ENCODE measurements around the gene NRG3.

NRG3 gene

DNA sequence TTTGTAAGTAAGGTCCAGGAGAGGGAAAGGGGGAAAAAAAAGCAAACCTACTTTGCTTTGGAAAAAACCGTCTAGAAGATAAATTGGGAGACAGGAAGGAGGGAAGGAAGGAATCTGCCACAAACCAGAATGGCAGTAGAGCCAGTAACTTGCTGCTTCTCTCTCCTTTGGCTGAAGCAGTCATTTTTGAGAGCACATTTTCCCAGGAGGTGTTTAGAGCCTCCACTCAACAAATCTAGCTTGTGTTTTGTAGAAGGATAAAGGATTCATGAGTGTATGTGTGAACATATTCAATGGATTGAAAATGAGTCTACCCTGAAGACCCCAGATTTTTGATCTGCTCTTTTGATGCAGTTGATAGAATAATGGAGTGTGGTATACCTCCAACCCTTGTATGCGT is 2.6 kb downstream of the NRG3 start:
- H3K27ac ChIP-seq (ENCODE audit: insufficient read depth, low read length, poor library complexity, severe bottlenecking): no peak overlapping the region
- H3K27me3 ChIP-seq (replicated peaks; ENCODE audit: control insufficient read depth, insufficient read depth, low read length, poor library complexity, severe bottlenecking): peaks cover 10% of the 10 kb centered on the region
- H3K36me3 ChIP-seq (ENCODE audit: control insufficient read depth, insufficient read depth, low read length): no peaks in the 10 kb centered on the region
- no peak overlapping the region for H3K4me3 ChIP-seq (ENCODE audit: insufficient read depth, low read depth, low read length, poor library complexity, severe bottlenecking)
- no peak for DNase-seq
- H3K4me1 ChIP-seq (ENCODE audit: control insufficient read depth, insufficient read depth, low read length, poor library complexity, severe bottlenecking): no peaks in the 10 kb centered on the region
- no peaks in the 10 kb centered on the region for H3K9me3 ChIP-seq (ENCODE audit: control insufficient read depth, low read length)

DNA sequence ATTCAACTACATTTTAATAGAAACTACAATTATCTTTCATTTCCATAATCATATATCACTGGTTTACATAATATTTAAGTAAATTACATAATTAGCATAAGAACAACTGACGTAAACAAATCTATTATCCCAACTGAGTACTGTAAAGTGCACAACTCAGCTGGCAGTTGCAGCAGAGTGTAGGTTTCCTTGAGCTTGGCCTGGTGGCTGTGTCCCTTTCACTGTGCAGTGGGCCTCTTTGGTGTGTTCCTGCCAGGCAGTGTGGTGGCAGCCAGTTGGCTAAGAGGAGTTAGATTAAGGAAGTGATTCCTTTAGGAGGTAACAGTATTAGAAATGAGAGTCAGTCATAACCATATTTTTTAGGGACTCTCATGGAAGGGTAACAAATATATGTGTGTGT is 7.0 kb downstream of the NRG3 start:
- no peaks in the 10 kb centered on the region for H3K9me3 ChIP-seq (ENCODE audit: control insufficient read depth, low read length)
- H3K36me3 ChIP-seq (ENCODE audit: control insufficient read depth, insufficient read depth, low read length): no peaks in the 10 kb centered on the region
- no peak overlapping the region for H3K4me3 ChIP-seq (ENCODE audit: insufficient read depth, low read depth, low read length, poor library complexity, severe bottlenecking)
- H3K27me3 ChIP-seq (replicated peaks; ENCODE audit: control insufficient read depth, insufficient read depth, low read length, poor library complexity, severe bottlenecking): no peaks in the 10 kb centered on the region
- H3K4me1 ChIP-seq (ENCODE audit: control insufficient read depth, insufficient read depth, low read length, poor library complexity, severe bottlenecking): no peaks in the 10 kb centered on the region
- no peak overlapping the region for H3K27ac ChIP-seq (ENCODE audit: insufficient read depth, low read length, poor library complexity, severe bottlenecking)
- DNase-seq: no peak

DNA sequence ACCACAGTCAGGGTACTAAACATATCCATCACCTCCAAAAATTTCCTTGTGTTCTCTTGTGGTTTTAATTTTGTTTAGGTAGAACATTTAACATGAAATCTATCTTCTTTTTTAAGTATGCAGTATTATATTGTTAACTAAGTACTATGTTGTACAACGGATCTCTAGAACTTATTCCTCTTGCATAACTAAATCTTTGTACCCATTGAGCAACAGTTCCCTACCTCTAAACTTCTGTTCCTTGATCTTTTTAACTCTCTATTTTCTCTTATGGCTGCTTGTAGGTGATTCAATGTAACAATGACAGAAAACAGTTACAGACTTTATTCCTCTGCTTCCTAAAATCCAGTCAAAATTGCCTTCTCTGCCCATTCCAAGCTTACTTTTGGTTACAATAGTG is 9.9 kb downstream of the NRG3 start:
- no peak overlapping the region for H3K4me3 ChIP-seq (ENCODE audit: insufficient read depth, low read depth, low read length, poor library complexity, severe bottlenecking)
- no peaks in the 10 kb centered on the region for H3K27me3 ChIP-seq (replicated peaks; ENCODE audit: control insufficient read depth, insufficient read depth, low read length, poor library complexity, severe bottlenecking)
- H3K4me1 ChIP-seq (ENCODE audit: control insufficient read depth, insufficient read depth, low read length, poor library complexity, severe bottlenecking): no peaks in the 10 kb centered on the region
- no peak overlapping the region for H3K27ac ChIP-seq (ENCODE audit: insufficient read depth, low read length, poor library complexity, severe bottlenecking)
- no peaks in the 10 kb centered on the region for H3K9me3 ChIP-seq (ENCODE audit: control insufficient read depth, low read length)
- no peak for DNase-seq
- H3K36me3 ChIP-seq (ENCODE audit: control insufficient read depth, insufficient read depth, low read length): no peaks in the 10 kb centered on the region

DNA sequence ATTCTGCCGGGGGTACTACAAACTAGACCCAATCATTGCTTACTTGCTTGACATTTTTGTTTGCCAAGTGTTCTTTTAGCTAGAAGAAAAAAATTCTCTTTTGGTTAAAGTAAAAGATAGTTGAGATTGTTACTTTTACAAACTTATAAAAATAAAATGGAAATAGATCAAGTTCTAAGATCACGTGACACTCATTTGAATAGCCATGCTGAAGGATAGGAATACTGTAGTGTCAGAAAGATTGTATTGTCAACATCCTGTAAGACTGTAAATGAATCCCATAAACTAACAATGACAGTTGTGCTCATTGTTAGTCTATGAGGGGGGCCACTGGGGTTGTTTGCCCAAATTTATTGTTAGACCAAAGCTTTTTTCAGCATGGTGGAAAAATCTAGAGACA is 10.5 kb downstream of the NRG3 start:
- H3K36me3 ChIP-seq (ENCODE audit: control insufficient read depth, insufficient read depth, low read length): no peaks in the 10 kb centered on the region
- no peak overlapping the region for H3K4me3 ChIP-seq (ENCODE audit: insufficient read depth, low read depth, low read length, poor library complexity, severe bottlenecking)
- no peak for DNase-seq
- H3K27me3 ChIP-seq (replicated peaks; ENCODE audit: control insufficient read depth, insufficient read depth, low read length, poor library complexity, severe bottlenecking): no peaks in the 10 kb centered on the region
- H3K9me3 ChIP-seq (ENCODE audit: control insufficient read depth, low read length): no peaks in the 10 kb centered on the region
- H3K4me1 ChIP-seq (ENCODE audit: control insufficient read depth, insufficient read depth, low read length, poor library complexity, severe bottlenecking): no peaks in the 10 kb centered on the region
- no peak overlapping the region for H3K27ac ChIP-seq (ENCODE audit: insufficient read depth, low read length, poor library complexity, severe bottlenecking)

DNA sequence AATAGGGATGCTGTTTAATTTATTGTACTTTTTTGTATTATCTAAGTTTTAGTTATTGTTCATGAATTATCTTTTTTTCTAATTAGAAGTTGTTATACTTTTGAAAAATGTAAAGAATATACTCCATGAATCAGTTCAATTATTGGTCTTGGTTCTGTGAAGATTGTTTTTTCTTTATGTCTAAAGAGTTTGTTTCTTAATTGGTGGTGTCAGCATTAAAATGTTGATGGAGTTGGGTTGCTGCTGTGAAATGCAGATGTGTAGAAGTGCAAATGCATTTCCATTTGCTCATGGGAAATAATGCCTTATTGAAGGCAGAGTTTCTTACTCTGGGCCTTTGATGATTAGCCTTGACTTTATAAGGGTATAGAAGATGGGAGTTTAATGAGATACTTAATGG is 11.9 kb downstream of the NRG3 start:
- H3K27me3 ChIP-seq (replicated peaks; ENCODE audit: control insufficient read depth, insufficient read depth, low read length, poor library complexity, severe bottlenecking): no peaks in the 10 kb centered on the region
- no peak for DNase-seq

DNA sequence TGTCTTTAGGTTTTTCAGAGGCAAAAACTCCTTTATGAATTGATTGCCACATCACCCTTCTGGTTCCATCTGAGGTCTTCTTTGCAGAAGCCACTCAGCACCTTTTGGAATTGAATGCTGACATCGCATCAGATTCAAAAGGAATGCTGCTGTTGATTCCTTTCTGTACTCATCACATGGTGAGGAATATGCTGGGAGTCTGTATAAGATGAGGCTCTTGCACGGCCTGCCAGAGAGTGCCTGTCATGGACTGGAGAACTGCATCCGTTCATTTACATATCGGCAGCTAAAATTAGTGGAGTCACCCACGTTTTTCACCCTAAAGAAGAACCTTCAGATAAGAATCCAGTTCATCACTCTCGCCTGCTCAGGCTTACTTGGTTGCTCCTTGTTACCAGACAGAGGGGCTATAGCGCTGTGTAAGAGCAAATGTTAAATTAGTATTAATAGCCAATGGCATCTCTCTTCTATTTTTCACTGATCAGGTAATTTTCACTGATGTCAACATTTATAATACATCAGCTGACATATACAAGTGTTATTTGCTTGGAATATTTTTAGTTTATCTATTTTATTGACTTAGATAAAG is 14.3 kb downstream of the NRG3 start:
- H3K4me3 ChIP-seq (ENCODE audit: insufficient read depth, low read depth, low read length, poor library complexity, severe bottlenecking): no peak overlapping the region
- no peaks in the 10 kb centered on the region for H3K36me3 ChIP-seq (ENCODE audit: control insufficient read depth, insufficient read depth, low read length)
- no peaks in the 10 kb centered on the region for H3K27me3 ChIP-seq (replicated peaks; ENCODE audit: control insufficient read depth, insufficient read depth, low read length, poor library complexity, severe bottlenecking)
- DNase-seq: no peak
- H3K27ac ChIP-seq (ENCODE audit: insufficient read depth, low read length, poor library complexity, severe bottlenecking): no peak overlapping the region
- H3K9me3 ChIP-seq (ENCODE audit: control insufficient read depth, low read length): no peaks in the 10 kb centered on the region
- no peaks in the 10 kb centered on the region for H3K4me1 ChIP-seq (ENCODE audit: control insufficient read depth, insufficient read depth, low read length, poor library complexity, severe bottlenecking)

More for the DNA sequence above, 11.9 kb downstream of the NRG3 start:
- Histone ChIP-seq H3K27ac (ENCODE audit: insufficient read depth, low read length, poor library complexity, severe bottlenecking) (no peak overlapping the region), H3K4me3 (ENCODE audit: insufficient read depth, low read depth, low read length, poor library complexity, severe bottlenecking) (no peak overlapping the region), H3K9me3 (ENCODE audit: control insufficient read depth, low read length) (no peaks in the 10 kb centered on the region), H3K4me1 (ENCODE audit: control insufficient read depth, insufficient read depth, low read length, poor library complexity, severe bottlenecking) (no peaks in the 10 kb centered on the region), H3K36me3 (ENCODE audit: control insufficient read depth, insufficient read depth, low read length) (no peaks in the 10 kb centered on the region)

DNA sequence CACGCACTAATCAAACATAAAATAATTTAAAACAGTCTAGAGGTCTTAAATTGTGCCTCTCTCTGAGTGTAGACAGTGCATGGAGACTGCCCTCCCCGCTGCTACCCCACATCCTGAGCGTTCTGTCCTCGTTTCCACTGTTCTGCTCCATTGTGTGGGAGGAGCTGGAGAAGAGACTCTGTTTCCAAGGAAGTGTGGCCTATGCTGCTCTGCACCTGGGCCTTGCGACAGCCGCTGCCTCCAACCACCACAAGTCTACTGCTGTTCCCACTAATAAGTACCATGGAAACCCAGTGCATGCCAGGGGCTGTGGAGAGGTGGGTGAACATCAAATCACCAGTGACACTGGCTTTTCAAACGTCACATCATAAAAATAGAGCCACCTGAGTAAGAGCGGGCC is 19.6 kb downstream of the NRG3 start:
- no peaks in the 10 kb centered on the region for H3K4me1 ChIP-seq (ENCODE audit: control insufficient read depth, insufficient read depth, low read length, poor library complexity, severe bottlenecking)
- H3K27me3 ChIP-seq (replicated peaks; ENCODE audit: control insufficient read depth, insufficient read depth, low read length, poor library complexity, severe bottlenecking): no peaks in the 10 kb centered on the region
- no peak overlapping the region for H3K27ac ChIP-seq (ENCODE audit: insufficient read depth, low read length, poor library complexity, severe bottlenecking)
- no peak for DNase-seq
- H3K9me3 ChIP-seq (ENCODE audit: control insufficient read depth, low read length): no peaks in the 10 kb centered on the region
- no peak overlapping the region for H3K4me3 ChIP-seq (ENCODE audit: insufficient read depth, low read depth, low read length, poor library complexity, severe bottlenecking)
- no peaks in the 10 kb centered on the region for H3K36me3 ChIP-seq (ENCODE audit: control insufficient read depth, insufficient read depth, low read length)

DNA sequence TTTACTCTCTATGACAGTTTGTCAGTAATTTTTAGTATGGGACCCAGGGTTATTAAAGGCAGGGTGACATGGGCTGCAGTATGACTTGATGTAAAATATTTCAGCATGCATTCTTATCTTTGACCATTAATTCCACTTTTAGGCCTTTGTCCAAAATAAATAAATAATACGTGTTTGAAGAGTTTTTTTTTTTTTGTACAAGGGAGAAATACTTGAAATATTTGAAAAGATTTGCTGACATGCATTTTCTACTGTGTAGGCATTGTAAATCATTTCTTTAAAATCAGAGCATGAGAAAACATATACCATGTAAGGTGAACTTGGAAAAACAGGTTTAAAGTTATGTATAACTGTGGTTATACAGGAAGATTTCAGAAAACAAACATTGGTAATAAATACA is 23.5 kb downstream of the NRG3 start:
- no peak for DNase-seq
- no peak overlapping the region for H3K27ac ChIP-seq (ENCODE audit: insufficient read depth, low read length, poor library complexity, severe bottlenecking)
- H3K4me1 ChIP-seq (ENCODE audit: control insufficient read depth, insufficient read depth, low read length, poor library complexity, severe bottlenecking): no peaks in the 10 kb centered on the region

DNA sequence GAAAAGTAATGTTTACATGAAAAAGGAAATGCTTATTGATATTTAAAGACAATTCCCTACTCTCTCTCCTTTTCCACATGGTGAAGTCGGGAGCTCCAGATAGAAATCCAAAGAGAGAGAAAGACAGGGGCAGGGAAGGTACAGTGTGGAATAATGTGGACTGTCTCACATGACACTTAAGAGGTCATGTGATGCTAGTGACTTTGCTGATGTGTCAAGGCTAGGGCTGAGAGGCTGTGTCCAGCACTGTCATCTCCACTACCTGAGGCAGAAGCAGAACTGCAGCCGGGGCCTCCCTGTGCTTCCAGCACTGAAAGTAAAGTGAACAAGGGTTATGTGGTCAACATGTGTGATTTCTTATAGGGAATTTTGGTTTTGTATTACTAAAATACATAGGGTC is 26.0 kb downstream of the NRG3 start:
- no peak for DNase-seq
- H3K27me3 ChIP-seq (replicated peaks; ENCODE audit: control insufficient read depth, insufficient read depth, low read length, poor library complexity, severe bottlenecking): no peaks in the 10 kb centered on the region
- H3K4me1 ChIP-seq (ENCODE audit: control insufficient read depth, insufficient read depth, low read length, poor library complexity, severe bottlenecking): no peaks in the 10 kb centered on the region
- no peaks in the 10 kb centered on the region for H3K9me3 ChIP-seq (ENCODE audit: control insufficient read depth, low read length)
- H3K27ac ChIP-seq (ENCODE audit: insufficient read depth, low read length, poor library complexity, severe bottlenecking): no peak overlapping the region
- H3K36me3 ChIP-seq (ENCODE audit: control insufficient read depth, insufficient read depth, low read length): no peaks in the 10 kb centered on the region
- no peak overlapping the region for H3K4me3 ChIP-seq (ENCODE audit: insufficient read depth, low read depth, low read length, poor library complexity, severe bottlenecking)

More for the DNA sequence above, 23.5 kb downstream of the NRG3 start:
- Histone ChIP-seq H3K9me3 (ENCODE audit: control insufficient read depth, low read length) (no peaks in the 10 kb centered on the region), H3K27me3 (replicated peaks; ENCODE audit: control insufficient read depth, insufficient read depth, low read length, poor library complexity, severe bottlenecking) (no peaks in the 10 kb centered on the region), H3K36me3 (ENCODE audit: control insufficient read depth, insufficient read depth, low read length) (no peaks in the 10 kb centered on the region), H3K4me3 (ENCODE audit: insufficient read depth, low read depth, low read length, poor library complexity, severe bottlenecking) (no peak overlapping the region)

DNA sequence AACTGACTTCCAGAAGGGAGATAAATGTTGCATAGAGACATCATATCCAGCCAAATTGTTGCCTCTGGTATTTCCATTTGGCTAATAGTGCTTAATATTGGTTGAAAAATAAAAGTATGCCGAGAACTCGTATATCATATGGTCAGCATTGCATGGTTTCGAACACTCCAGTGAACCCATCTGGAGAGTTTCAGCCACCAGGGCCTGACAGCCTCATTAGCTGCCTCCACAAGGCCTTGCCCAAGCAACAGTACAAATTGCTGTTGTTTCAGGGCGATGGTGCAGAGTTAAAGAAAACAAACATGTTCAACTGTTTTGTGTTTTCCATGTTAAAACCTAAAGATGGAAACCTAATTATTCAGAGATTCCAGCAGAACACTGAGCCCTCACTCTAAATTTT is 28.5 kb downstream of the NRG3 start:
- Histone ChIP-seq H3K4me3 (ENCODE audit: insufficient read depth, low read depth, low read length, poor library complexity, severe bottlenecking) (no peak overlapping the region), H3K9me3 (ENCODE audit: control insufficient read depth, low read length) (no peaks in the 10 kb centered on the region), H3K27me3 (replicated peaks; ENCODE audit: control insufficient read depth, insufficient read depth, low read length, poor library complexity, severe bottlenecking) (no peaks in the 10 kb centered on the region), H3K4me1 (ENCODE audit: control insufficient read depth, insufficient read depth, low read length, poor library complexity, severe bottlenecking) (no peaks in the 10 kb centered on the region), H3K27ac (ENCODE audit: insufficient read depth, low read length, poor library complexity, severe bottlenecking) (no peak overlapping the region), H3K36me3 (ENCODE audit: control insufficient read depth, insufficient read depth, low read length) (no peaks in the 10 kb centered on the region)
- no peak for DNase-seq

DNA sequence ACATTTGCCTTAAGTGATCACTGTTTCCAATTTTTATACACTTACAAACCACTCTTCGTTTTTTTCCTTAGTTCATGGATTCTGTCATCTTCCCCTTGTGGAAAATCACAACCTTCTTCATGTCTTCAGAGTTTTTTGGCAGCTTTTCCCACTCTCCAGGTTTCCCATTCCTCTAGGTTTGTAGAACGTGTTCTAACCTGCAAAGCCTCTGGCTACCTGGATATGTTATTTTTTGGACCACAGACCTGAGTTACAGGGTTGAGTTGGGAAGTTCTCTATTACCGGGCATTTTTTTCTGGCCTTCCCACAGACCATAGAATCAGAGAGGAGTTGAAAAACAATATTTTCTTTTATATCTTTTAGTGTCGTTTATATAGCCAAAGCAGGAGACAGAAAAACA is 30.2 kb downstream of the NRG3 start:
- H3K9me3 ChIP-seq (ENCODE audit: control insufficient read depth, low read length): peaks cover 3% of the 10 kb centered on the region

More for the DNA sequence above, 30.2 kb downstream of the NRG3 start:
- H3K27ac ChIP-seq (ENCODE audit: insufficient read depth, low read length, poor library complexity, severe bottlenecking): no peak overlapping the region
- no peaks in the 10 kb centered on the region for H3K36me3 ChIP-seq (ENCODE audit: control insufficient read depth, insufficient read depth, low read length)
- no peaks in the 10 kb centered on the region for H3K4me1 ChIP-seq (ENCODE audit: control insufficient read depth, insufficient read depth, low read length, poor library complexity, severe bottlenecking)
- H3K4me3 ChIP-seq (ENCODE audit: insufficient read depth, low read depth, low read length, poor library complexity, severe bottlenecking): no peak overlapping the region
- no peak for DNase-seq
- no peaks in the 10 kb centered on the region for H3K27me3 ChIP-seq (replicated peaks; ENCODE audit: control insufficient read depth, insufficient read depth, low read length, poor library complexity, severe bottlenecking)
